Stimulated activated CD8-positive, alpha-beta memory T cell treated with anti-CD3 and anti-CD28 coated beads, Interleukin-4, amount 100 ng/mL, for 4 hours (primary cell): Measurements from ENCODE around the gene ATPAF1.

Experiments
- DNase-seq, 2 donors: peaks; one replicate each; pipeline ENCODE4 v3.0.0-alpha.2; 2020; ENCODE audit warnings: low read depth in 2 of 2, low spot score in 1 of 2

The ATPAF1 gene

DNA sequence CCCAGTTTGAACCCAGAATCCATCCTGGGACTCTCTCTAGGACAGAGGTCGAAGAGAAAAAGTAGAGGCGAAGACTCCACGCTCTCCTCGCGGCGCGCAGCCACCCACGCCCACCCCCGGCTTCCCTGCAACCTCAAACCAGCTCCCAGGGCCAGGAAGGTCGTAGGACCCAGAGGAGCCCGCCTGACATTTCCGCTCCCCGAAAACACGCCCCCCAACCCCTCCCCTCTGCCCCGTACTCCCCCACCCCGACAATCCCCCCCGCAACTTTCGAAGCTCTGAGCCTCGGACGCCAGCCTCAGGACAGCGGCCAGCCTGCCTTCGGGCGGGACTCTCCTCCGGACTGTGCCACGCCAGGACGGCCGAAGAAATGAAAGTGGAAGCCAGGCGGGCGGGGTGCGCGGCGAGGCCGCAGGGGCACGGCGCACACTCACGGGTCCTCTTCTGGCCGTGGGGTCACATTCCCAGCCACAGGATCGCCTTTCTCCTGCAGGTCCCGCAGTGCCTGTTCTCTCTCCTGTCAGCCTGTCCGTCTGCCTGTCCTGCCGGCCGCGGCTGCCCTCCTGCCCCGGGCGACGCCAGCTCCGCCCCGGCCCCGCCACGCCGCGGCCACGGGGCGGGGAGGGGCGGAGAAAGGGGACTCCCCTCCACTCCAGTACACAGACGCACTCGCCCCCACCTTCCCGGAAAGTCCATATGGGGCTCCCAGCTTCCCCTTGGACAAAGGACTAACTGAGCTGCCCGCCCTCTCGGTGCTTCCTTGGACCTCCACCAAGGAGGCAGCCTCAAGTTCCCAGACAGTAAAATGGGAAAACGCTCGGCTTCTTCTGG, 51.7 kb downstream of the ATPAF1 start, which contains the start of gene MOB3C:
MOB3C (minus strand) TSS at position 535 of the 831 bp plus-strand sequence. CDS start 3,490 bp downstream, outside the sequence.
- peak; percentile 61 to 71 for DNase-seq

GRCh38 chr1:46615735-46616134, 52.4 kb downstream of the ATPAF1 start:
- DNase-seq, result no peak

DNA sequence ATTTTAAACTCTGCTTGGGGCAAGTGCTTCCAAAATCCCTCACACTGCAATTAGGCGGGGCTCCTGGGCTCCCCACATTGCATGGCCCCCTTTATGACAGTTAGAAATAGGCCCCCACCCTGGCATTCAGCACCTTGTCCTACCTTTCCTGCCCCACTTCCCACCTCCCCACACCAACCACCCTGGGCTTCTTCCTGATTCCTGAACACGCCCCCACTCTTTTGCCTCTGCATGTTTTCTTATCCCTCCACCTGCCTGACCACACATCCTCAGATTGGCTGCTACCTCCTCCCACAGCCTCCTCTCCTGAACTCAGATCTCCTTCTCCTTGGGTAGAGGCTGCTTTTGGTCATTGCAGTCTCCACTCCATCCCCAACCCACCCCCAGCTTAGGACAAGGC, 53.1 kb downstream of the ATPAF1 start:
- no peak for DNase-seq

- no peak for DNase-seq
Measured at GRCh38 chr1:46614604-46614984, 53.6 kb downstream of the ATPAF1 start.

DNA sequence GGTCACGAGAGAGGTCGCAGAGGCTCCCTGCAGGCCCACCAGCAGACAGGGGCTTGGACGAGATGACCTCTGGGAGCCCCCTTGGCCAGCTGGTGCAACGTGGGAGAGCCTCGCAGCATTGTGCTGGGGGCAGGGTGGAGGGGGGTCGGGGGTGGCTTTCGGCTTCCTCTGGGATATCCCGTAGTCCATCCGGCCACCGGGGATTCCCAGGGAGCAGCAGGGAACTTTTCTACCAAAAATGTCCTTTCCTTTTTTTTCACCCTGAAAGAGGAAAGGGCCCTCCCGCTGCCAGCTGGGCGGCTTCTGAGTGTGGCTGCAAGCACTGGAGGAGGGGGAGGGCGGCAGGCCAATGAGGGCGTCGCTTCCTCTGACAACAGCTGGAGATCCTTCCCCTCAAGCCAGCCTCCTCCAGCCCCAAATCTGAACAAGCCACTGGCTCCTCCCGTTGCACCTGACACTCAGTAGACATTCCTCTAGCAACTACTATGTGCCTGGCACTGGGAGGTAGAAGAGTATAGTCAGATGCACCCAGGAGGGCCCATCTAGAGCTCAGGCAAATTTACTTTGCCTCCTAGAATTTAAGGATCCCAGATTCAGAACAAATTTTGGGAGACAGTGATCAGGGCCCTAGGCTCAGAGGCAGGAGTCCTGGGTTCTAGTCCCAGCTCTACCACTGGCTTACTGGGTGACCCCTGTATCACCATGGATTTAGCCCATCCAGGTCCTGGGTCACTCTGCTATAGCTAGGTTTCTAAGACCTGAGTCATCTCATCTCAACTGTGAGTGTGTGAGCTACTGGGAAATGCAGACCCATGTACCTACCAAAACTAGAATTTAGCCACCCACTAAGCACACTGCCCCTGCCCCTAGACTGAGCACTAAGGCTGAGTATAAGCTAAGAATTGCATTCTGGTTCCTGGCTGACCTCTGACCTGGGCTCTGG, 54.2 kb downstream of the ATPAF1 start:
- no peak for DNase-seq

- DNase-seq, result no peak
Measured at GRCh38 chr1:46612937-46613660, 55.1 kb downstream of the ATPAF1 start.

GRCh38 chr1:46611691-46612221, 56.4 kb downstream of the ATPAF1 start:
- no peak for DNase-seq

- no peak for DNase-seq
Measured at GRCh38 chr1:46607345-46608130, 60.6 kb downstream of the ATPAF1 start.

DNA sequence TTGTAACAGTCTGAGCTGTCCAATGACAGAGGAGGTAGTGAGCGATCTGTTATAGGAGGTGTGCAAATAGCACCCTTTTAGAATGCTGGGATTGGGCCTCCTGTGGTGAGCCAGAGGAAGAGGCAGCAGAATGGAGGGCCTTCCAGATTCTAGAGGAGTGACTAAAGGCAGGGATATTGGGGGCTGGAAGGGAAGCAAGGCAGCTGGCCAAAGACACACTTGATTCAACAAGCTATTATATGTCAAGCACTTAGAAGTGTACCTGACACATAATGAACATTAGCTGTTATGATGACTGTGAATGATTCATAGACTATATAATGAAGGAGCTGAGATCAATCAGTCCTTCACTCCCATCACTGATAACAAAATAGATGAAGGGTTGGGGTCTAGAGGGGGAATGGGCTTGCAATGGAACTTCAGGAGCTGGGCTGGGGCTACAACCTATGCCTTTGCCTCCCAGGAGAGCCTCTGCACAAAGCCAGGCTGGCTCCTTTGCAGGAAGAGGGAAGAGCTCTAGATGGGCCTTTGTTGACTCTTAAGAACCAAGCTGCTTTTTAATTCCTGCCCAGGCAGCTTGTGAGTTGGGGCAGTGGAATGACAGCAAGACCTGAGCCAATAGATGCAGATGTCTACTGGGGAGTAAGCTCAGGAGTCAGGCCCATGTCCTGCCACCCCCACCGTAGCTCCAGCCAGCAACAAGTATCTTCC, 61.8 kb downstream of the ATPAF1 start:
- DNase-seq, result no peak

DNA sequence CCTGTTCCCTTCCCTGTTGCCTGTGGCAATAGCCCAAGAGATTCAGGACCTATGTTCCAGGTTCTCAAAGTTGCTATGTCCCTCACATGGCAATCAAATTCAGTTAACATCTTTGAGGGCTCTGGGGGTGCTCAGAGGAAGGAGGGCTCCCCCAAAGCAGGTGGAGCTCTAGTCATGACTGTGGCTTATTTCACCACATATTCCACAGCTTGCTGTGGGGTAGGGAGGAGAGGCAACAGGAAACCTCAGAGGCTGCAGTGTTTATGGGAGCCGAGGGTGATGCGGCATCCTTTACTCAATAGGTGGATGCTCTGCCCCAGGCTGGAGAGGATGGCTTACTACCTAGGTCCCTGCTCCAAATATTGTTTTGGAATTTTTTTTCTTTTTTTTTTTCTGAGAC, 62.9 kb downstream of the ATPAF1 start:
- DNase-seq, result no peak

- DNase-seq, result peak; percentile 94 to 95
Measured at GRCh38 chr1:46603858-46604549, 64.2 kb downstream of the ATPAF1 start, which contains the start of gene MKNK1. Gene MKNK1 (minus strand): TSS chr1:46604268. CDS start chr1:46583327, 20,941 bp downstream.

- no peak for DNase-seq
Measured at GRCh38 chr1:46603481-46603857, 64.7 kb downstream of the ATPAF1 start.

DNA sequence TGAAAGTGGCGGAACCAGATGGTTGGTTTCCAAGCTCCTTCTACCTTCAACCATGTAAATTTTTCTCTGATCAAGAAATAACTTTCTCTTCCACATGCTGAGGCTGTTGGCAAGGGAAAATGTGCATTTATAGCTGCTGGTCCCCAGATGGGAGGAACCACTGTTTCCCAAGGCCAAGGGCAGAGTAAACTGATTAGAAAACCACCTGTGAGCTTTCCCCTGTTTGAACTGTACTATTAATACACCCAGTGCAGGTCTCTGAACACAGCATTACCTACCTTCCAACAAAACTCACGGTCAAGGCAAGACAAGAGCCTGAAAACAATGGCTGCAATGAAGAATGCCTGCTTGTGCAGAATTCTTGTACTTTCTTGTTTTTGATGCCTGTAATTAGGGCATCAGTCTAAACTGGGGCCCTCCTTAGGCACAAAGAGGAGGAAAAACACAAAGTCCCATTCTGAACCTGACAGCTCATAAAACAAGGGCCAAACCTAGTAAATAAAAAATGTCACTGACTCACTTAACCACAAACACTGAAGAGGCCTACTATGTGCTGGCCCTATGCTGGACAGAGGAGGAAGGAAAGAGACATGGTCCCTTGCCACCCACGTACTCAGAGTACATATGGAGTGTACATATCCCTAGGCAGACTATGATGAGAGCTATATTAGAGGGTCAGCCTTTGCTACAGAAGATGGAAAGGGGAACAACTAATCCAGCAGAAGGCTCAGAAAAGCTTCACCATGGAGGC, 66.7 kb downstream of the ATPAF1 start:
- no peak for DNase-seq

GRCh38 chr1:46599059-46599970, 68.8 kb downstream of the ATPAF1 start:
- DNase-seq, result no peak

DNA sequence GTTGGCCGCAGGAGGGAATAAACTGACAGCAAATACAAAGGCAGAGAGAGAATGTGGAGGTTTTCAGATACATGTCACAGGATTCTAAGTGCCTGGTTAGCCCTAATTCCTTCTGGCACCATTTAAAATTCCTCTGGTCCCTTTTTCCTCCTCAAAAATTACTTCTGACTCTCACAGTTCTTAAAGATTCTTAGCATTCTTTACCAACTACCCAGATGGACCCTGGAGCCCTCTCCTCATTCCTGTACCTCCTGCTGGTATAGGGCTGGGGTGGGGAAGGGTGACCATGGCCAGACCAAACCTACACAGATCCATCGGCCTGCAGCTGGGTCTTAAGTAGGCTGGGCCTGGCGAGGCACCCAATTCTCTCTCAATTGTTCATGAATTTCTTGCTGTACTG, 71.3 kb downstream of the ATPAF1 start:
- no peak for DNase-seq

DNA sequence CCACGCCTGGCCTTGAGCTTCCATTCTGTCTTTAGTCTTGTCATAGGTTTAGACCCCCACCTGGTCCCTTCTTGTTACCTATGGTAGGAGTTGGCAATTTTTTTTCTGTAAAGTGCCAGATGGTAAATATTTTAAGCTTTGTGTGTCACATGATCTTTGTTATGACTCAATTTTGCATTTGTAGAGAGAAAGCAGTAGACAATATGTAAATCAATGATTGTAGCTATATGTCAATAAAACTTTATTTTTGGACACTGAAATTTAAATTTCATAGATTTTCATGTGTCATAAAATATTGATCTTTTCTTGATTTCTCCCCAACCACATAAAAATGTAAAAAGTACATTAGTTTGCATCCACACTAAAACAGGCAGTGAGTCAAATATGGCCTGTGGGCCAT, 72.1 kb downstream of the ATPAF1 start:
- DNase-seq, result no peak

DNA sequence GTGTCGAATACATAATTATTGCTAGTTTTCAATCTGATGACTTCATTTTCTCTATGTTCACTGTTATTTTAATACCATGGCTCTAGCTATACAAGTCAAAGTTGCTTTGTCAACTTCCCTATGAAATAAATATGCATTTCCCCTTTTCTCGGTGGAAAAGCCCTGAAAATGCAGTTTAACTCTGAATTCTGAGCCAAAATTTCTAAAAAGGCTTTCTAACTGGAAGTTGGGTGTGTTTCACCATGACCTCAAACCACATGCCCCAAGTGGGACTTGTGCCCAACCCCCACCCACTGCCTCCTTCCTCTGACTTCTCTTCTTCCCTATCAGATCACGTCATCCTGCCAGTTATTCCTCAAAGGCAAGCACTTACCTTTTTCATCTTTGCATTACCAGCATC, 73.0 kb downstream of the ATPAF1 start:
- no peak for DNase-seq
